ENCODE data around the gene LDLRAD4. TPM values are rescaled to one million over a fixed set of nuclear protein-coding genes. Genes with fewer than 3 reads are reported as not detected.

LDLRAD4 gene
- total and polyA plus RNA-seq, 2 experiments from 2014 or later = 0.73 to 1.9 TPM

DNA sequence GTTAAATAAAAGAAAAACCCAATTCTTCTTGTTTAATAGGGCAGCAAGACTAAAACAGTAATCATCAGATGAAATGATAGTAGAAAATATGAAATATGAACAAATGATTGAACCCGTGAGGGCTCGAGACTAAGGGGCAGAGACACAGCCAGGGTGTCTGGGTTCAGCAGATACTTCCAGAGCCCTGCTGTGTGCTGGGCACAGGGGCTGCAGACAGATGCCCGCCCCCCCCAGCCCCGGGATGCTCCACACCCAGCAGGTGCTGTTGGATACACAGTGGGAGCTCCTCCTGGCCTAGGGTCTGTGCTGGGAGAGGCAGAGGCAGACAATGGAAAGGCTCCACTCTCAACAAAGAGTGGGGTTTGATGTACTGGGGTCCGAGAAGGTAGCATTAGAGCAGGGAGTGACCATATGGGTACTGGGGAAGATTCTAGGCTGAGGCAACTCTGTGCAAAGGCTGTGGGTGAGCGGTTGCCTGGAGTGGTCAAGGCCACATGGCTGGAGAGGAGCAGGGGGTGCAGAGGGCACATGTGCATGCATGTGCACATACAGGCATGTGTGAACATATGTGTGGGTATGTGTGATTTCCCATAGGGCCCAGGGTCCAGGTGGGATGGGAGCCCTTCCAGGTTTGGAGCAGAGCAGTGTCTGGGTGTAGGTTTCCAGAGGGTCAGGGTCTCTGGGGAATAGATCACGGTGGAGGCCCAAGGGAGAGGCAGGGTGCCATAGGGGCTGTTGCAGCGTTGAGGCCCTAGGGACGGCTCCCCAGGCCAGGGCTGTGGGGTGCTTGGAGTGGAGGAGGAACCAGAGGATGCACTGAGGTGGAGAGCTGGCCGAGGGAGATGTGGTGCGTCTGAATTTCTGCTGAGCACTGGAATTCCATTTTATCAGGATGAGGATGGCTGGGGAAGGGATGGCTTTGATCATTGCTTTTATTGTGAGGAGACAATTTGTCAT, 36.7 kb downstream of the LDLRAD4 start:
- Histone ChIP-seq H3K27me3 (ENCODE audit: insufficient read depth) (no peaks in the 10 kb centered on the region), H3F3A (replicated peaks; ENCODE audit: low read depth) (no peaks in the 10 kb centered on the region), H3K36me3 (ENCODE audit: insufficient read depth) (no peaks in the 10 kb centered on the region), H4K20me1 (replicated peaks; ENCODE audit: insufficient read depth) (no peaks in the 10 kb centered on the region), H3K27ac (ENCODE audit: low read depth) (no peak overlapping the region), H2AFZ (no peak overlapping the region), H3K4me3 (no peak overlapping the region), H3K9me2 (ENCODE audit: insufficient read depth) (no peaks in the 10 kb centered on the region; the same call in 1 of the 2 replicates), H3K4me1 (ENCODE audit: insufficient read depth) (peaks cover 13% of the 10 kb centered on the region; the same call in 1 of the 2 replicates), H3K4me2 (no peak overlapping the region), H3K79me2 (replicated peaks; ENCODE audit: insufficient read depth) (no peaks in the 10 kb centered on the region)
- Mint-ChIP-seq H3K9me3 (no peaks in the 10 kb centered on the region), H3K4me1 (peaks cover 31% of the 10 kb centered on the region), H3K27me3 (ENCODE audit: insufficient read depth, low read depth, poor library complexity) (peaks cover 7% of the 10 kb centered on the region), H3K27ac (no peak overlapping the region), H3K36me3 (ENCODE audit: low read depth) (no peaks in the 10 kb centered on the region), H3K4me3 (no peak overlapping the region)
- TF ChIP-seq EZH2phosphoT487 (IDR thresholded peaks at IDR 0.05; ENCODE audit: unreplicated experiment) (no peak), POLR2AphosphoS5 (IDR thresholded peaks at IDR 0.05; ENCODE audit: low read depth) (no peak), ZNF331 (CRISPR knock-in tag; IDR thresholded peaks at IDR 0.05; ENCODE audit: low read depth) (no peak), ZNF114 (CRISPR knock-in tag; IDR thresholded peaks at IDR 0.05) (no peak), NANOG (IDR thresholded peaks at IDR 0.05; ENCODE audit: borderline replicate concordance) (no peak), JUNB (IDR thresholded peaks at IDR 0.05; ENCODE audit: unreplicated experiment) (no peak), STAT1 (IDR thresholded peaks at IDR 0.05; ENCODE audit: unreplicated experiment) (no peak), CREB1 (CRISPR knock-in tag; IDR thresholded peaks at IDR 0.05; ENCODE audit: low read depth) (no peak)
- TF ChIP-seq, protein P1, sequence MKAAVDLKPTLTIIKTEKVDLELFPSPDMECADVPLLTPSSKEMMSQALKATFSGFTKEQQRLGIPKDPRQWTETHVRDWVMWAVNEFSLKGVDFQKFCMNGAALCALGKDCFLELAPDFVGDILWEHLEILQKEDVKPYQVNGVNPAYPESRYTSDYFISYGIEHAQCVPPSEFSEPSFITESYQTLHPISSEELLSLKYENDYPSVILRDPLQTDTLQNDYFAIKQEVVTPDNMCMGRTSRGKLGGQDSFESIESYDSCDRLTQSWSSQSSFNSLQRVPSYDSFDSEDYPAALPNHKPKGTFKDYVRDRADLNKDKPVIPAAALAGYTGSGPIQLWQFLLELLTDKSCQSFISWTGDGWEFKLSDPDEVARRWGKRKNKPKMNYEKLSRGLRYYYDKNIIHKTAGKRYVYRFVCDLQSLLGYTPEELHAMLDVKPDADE (IDR thresholded peaks at IDR 0.05) = no peak
- TF ChIP-seq, protein P2, sequence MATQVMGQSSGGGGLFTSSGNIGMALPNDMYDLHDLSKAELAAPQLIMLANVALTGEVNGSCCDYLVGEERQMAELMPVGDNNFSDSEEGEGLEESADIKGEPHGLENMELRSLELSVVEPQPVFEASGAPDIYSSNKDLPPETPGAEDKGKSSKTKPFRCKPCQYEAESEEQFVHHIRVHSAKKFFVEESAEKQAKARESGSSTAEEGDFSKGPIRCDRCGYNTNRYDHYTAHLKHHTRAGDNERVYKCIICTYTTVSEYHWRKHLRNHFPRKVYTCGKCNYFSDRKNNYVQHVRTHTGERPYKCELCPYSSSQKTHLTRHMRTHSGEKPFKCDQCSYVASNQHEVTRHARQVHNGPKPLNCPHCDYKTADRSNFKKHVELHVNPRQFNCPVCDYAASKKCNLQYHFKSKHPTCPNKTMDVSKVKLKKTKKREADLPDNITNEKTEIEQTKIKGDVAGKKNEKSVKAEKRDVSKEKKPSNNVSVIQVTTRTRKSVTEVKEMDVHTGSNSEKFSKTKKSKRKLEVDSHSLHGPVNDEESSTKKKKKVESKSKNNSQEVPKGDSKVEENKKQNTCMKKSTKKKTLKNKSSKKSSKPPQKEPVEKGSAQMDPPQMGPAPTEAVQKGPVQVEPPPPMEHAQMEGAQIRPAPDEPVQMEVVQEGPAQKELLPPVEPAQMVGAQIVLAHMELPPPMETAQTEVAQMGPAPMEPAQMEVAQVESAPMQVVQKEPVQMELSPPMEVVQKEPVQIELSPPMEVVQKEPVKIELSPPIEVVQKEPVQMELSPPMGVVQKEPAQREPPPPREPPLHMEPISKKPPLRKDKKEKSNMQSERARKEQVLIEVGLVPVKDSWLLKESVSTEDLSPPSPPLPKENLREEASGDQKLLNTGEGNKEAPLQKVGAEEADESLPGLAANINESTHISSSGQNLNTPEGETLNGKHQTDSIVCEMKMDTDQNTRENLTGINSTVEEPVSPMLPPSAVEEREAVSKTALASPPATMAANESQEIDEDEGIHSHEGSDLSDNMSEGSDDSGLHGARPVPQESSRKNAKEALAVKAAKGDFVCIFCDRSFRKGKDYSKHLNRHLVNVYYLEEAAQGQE (IDR thresholded peaks at IDR 0.05; ENCODE audit: unreplicated experiment) = no peak
- ATAC-seq (no peak), DNase-seq (ENCODE audit: low spot score) (no peak)

Measured in GM23338 (cell line).